HCT116 (cell line): ENCODE data around the gene SGK1.

Experiments
- POLR2A ChIP-seq: IDR thresholded peaks from 2 replicates; pipeline ENCODE4 v1.7.0; 2011; ENCODE audit warnings: borderline replicate concordance; ENCODE audit not compliant: insufficient read depth, insufficient read length; ENCODE audit errors: extremely low read depth
- REST ChIP-seq: IDR thresholded peaks from 2 replicates; pipeline ENCODE4 v1.6.1; 2012; ENCODE audit warnings: low read depth

- TF ChIP-seq POLR2A = no peak
- no peak for TF ChIP-seq REST
Observed at GRCh38 chr6:134132494-134133141, 185.3 kb downstream of the SGK1 start.
